HS-5 (cell line): Measurements from ENCODE around the gene LY6G6C.
"Not testable (repeated sequence)": the region's sequence is repeated elsewhere in the genome, so short reads cannot be mapped to it uniquely, and the experiment has no call there.

ENCODE experiments used
- DNase-seq: peaks from one replicate; pipeline ENCODE4 v3.0.0-alpha.2; 2012; ENCODE audit warnings: low read depth

The LY6G6C gene

DNA sequence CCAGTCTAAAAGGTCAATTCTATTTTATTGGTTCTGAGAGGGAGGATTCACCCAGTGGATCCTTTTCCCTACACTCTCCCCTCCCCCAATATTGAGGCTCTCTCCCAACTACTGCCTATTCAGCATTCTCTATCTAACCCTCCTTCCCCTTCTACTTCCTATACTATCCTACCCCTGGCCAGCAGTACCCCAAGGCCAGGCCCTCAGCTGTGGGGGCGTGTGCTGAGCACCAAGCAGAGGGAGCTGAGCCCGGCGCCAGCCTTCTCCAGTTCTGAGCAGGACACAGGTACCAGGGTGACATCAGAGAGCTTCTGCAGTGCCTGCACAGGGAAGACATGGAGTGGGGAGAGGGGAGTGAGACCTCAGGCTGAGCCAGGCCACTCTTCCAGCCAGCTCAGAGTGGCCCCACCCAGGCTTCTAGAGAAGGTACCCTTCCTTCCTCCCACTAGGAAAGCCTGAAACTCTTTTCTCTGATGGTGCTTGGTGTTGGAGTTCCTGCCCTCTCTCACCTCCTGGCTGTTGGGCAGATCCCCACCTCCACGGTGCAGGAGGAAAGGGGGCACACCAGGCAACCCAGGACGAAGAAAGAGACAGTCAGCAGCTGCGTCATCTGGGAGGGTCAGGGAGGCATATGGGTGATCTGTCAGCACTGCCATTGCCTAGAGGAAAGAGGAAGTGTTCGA, 5.6 kb upstream of the LY6G6C start:
- DNase-seq, result no peak

GRCh38 chr6:31725502-31726350, 4.2 kb upstream of the LY6G6C start:
- DNase-seq, result no peak

DNA sequence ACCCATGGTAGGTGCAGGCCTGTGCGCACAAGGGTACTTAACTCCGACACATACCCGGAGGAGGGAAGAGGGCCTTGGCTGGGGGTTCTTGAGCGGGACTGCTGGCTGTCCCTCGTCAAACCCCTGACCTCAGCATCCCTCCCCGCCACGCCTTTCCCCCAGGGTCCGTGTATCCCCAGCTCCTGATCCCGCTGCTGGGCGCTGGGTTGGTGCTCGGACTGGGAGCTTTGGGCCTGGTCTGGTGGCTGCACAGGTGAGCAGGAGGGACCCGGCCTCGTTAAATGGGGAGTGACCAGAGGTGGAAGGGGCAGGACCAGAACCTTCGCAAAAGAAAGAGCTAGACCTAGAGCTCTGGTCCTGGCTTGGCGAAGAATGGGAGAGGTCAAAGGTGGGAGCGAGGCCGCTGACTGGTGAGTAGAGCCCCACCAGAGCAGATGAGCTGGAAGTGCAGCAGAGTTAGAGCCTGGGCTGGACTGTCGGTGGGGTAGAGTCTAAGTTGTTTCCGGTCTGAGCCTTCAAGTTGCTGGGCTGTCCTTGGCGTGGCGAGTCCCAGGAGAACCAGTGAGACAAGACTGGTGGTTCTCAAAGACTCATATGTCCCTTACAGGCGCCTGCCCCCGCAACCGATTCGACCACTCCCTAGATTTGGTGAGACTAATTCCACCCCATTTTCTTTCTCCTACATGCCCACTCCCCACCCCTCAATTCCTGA, 2.6 kb upstream of the LY6G6C start:
- no peak for DNase-seq

DNA sequence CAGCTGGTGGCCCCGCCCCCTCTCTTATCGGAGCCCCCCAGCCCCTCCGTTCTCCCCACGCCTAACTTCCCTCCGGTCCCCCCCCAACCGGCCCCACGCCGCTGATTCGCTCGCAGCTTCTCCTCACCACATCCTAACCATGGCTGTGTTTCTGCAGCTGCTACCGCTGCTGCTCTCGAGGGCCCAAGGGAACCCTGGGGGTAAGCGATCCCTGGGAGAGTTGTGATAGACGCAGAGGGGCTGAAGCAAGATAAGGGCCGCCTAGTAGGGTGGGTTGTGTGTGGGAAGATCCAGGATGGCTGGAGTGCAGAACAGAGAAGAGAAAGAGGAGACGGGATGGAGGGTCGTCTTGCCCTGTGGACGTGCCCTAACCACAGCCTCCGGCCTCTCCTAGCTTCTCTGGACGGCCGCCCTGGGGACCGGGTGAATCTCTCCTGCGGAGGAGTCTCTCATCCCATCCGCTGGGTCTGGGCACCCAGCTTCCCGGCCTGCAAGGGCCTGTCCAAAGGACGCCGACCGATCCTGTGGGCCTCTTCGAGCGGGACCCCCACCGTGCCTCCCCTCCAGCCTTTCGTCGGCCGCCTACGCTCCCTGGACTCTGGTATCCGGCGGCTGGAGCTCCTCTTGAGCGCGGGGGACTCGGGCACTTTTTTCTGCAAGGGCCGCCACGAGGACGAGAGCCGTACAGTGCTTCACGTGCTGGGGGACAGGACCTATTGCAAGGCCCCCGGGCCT, 1.9 kb upstream of the LY6G6C start, which contains the start of gene MPIG6B:
TSS of gene MPIG6B (plus strand) at position 129 of the 735 bp plus-strand sequence. CDS start at position 140, 11 bp downstream.
- DNase-seq, result no peak

DNA sequence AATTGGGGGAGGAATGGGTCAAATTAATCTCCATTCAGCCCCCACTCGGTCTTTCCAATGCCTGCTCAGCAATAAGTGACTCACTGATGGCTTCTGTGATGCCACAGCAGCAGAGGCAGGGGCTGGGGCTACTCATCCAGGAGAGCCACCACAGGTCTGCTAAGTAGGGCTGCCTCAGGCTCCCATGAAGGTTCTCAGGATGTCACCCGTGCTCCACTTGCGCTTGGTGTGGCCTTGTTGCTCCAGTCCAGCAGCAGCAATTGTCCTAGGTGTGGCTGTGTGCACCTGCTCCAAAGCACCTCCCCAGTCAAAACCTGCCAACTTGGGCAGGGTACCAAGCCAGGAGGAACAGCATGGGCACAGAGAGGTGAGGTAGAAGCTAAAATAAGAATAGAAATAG, 627 bp upstream of the LY6G6C start:
- no peak for DNase-seq

GRCh38 chr6:31720196-31720770, 1.3 kb downstream of the LY6G6C start:
- no peak for DNase-seq

DNA sequence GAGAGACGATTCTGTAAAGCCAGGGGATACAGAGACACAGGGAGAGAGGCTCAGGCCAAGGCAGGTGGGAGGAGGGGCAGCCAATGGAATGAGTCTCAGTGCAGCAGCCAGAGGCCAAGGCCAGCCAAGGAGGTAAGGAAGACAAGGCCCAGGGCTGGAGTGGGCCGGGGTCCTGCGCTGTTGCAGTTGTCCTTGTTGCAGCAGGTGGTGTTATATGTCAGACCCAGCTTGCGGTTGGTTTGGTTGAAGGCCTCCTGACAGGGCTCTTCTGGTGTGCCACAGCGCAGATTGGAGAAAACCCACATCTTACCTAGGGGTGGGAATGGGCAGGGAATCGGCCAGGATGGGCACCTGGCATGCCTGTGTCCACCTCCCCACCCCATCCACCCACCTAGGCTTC, 2.5 kb downstream of the LY6G6C start:
- DNase-seq, result no peak

- DNase-seq, result no peak
Observed at GRCh38 chr6:31718265-31718664, 3.3 kb downstream of the LY6G6C start.

GRCh38 chr6:31717499-31718222, 3.9 kb downstream of the LY6G6C start:
- no peak for DNase-seq

DNA sequence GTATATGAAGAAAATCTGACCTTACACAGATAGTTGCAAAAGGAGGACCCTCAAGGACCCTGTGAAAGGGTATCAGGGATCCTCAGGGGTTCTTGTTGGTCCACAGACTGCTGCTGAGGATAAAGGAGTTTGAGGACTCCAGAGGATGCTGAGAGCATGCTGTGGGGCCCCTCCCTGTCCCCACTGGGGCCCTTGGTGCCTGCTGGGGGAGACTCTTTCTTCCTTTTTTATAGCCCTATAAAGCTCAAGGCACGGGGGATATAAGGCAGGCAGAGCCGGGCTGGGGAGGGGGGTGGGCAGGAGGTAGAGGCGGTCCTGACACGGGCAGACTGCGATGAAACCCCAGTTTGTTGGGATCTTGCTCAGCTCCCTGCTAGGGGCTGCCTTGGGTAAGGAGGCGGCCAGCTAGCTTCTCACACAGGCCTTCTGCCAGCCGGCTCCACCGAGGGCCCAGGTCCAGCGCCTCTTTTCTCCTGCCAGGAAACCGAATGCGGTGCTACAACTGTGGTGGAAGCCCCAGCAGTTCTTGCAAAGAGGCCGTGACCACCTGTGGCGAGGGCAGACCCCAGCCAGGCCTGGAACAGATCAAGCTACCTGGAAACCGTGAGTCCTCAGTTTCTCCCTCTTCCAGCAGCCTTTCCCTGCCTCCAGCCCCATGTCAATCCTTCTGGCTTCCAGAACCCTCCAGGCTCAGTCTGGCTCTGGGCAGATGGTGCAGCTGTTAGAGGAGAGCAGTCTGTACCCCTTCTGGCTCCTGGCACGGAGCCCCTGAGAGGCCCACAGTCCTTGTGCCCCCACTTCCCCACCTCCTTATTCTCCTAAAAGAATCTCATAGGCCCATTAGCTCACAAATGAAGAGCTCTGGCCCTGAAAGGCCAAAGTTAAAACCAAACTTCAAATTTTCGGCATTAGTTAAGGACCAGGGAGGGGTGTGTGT, 6.3 kb downstream of the LY6G6C start, which contains the start of gene LY6G6D:
TSS of gene LY6G6D (plus strand) at position 327 of the 937 bp plus-strand sequence. CDS start at position 335, 8 bp downstream.
- no peak for DNase-seq

DNA sequence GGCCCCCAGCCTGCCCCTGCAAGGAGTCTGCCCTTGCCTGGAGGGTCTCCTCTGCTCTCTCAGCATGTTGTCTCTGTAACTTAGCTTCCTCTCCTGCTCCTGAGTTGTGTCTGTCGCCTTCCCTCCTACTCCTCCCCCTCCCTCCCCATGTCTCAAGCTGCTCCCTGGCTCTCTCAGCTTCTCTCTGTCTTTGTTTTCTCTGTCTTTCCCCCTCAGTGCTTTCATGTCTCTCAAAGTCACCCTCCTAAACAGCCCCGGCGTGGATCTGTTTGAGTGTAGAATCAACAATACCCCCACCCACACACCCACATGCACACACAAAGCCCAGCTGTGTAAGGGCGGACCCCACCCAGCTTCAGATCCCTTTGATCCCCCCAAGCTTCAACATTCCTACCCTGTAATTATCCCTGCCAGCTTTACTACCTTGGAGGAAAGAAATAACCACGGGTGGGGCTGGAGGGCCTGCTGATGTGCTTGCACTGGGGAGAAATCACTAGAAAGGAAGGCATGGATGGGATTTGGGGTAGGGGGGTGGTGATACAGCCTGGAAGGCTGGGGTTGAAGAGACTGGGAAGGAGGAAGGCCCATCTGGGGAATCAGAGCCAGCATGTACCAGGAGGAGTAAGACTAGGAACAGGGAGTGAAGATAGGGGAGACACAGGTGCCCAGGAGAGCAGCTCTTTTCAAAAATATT, 7.4 kb downstream of the LY6G6C start:
- DNase-seq, result no peak

DNA sequence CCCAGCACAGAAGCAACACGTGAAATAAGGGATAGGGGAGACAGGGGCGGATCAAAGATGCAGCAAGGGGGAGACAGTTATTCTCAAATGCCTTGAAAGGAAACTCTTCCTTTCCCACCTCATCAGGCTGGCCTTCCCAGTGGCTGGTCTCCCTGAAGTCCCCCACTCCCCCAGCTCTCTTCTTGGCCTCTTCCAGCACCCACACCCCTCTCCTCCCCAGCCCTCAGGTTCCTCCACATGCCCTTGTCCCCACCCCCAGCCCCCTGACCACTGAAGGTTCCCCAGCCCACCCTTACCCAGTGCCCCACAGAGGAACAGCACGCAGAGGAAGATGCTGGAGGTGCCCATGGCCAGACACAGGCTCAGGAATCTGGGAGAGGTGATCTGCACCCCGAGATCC, 8.1 kb downstream of the LY6G6C start:
- no peak for DNase-seq

DNA sequence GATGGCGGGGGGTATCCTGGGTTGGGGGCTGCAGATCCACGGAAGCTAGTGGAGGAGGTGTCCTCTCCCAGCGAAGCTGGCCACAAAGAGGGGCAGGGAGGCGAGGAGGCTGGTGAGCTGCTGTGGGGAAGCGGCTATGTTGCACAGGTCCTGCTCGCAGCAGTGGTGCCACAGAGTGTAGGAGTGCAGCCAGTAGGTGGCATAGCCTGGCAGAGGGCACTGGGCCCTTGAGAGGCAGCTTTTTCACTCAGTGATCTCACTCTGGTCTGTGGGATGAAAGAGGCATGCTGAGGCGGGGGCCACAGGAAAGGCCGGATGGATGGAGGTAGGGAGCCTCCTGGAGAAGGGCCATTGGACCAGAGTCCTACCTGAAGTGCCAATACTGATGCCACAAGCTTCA, 9.2 kb downstream of the LY6G6C start:
- no peak for DNase-seq

GRCh38 chr6:31711233-31711632, 10.3 kb downstream of the LY6G6C start:
- DNase-seq, result no peak

DNA sequence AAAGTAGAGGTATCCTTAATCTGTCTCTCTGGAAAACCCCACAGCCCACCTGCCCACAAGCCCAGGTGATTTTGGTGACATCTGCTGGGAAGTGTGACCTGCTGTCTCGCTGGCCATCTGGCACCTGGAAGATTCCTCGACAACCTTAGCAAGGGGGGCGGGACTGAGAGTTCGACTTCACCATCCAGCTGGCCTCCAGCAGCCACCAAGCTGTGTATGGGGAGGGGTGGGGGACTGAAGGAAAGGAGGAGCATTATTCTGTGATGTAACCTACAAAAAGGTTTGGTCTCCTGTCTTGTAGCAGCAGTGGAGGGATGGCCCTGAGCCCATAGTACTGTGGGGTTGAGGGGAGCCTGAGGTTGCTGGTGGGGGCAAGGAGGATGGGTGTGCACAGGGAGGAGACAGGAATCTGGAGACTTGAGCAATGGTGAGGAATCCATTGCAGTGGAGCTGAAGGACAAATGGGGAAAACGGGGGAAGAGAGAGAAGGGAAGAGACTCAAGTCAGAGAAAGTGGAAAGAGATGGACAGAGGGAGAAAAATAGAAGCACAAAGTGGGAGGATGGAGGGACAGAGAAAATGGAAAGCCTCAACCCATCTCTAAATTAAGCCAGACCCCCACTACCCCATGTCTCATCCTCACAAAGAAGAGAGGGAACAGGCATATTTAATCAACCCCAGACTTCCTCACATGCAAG, 10.9 kb downstream of the LY6G6C start:
- no peak for DNase-seq

DNA sequence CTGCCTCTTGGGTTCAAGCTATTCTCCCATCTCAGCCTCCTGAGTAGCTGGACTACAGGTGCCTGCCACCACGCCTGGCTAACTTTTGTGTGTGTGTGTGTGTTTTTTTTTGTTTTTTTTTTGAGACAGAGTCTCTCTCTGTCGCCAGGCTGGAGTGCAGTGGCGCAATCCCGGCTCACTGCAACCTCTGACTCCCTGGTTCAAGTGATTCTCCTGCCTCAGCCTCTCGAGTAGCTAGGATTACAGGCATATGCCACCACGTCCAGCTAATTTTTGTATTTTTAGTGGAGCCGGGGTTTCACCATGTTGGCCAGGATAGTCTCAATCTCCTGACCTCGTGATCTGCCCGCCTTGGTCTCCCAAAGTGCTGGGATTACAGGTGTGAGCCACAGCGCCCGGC, 12.4 kb downstream of the LY6G6C start:
- not testable (repeated sequence) for DNase-seq

- no peak for DNase-seq
Observed at GRCh38 chr6:31708224-31708623, 13.3 kb downstream of the LY6G6C start.

GRCh38 chr6:31707701-31708100, 13.8 kb downstream of the LY6G6C start:
- no peak for DNase-seq
